OCI-LY1 (cell line): ENCODE data around the gene TSKU.

Source experiments
- EZH2 ChIP-seq: fragments of 200-600 bp; sonication (generic), shearing (Covaris generic); IDR thresholded peaks from 2 replicates; pipeline ENCODE4 v1.8.0; 2017; ENCODE audit warnings: borderline replicate concordance, mixed run types, mild to moderate bottlenecking, antibody characterized with exemption, low read length, moderate library complexity, mixed read lengths
- TF ChIP-seq, protein P1 (sequence below): fragments of 200-600 bp; sonication (generic), shearing (Covaris generic); IDR thresholded peaks from 2 replicates; pipeline ENCODE4 v1.5.1; 2017; ENCODE audit warnings: mild to moderate bottlenecking, antibody characterized with exemption, low read length, moderate library complexity, mixed read lengths

DNA sequence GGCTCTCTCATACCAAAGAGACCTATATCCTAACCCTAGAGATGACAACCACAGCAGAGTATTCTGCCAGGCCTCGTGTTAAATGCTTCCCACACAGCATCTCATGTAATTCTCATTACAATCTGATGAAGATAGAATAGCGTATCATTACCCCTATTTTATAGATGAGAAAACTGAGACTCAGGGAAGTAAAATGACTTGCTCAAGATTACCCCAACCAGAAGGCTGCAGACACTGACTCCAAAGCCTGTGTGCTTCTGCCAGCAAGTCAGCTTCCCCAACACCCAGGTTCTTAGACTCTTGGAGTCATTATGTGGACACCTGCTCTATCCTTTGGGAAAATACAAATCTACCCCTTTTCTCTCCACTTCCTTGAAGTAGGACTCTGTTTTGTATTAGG is 23.6 kb upstream of the TSKU start:
- TF ChIP-seq, protein P1, sequence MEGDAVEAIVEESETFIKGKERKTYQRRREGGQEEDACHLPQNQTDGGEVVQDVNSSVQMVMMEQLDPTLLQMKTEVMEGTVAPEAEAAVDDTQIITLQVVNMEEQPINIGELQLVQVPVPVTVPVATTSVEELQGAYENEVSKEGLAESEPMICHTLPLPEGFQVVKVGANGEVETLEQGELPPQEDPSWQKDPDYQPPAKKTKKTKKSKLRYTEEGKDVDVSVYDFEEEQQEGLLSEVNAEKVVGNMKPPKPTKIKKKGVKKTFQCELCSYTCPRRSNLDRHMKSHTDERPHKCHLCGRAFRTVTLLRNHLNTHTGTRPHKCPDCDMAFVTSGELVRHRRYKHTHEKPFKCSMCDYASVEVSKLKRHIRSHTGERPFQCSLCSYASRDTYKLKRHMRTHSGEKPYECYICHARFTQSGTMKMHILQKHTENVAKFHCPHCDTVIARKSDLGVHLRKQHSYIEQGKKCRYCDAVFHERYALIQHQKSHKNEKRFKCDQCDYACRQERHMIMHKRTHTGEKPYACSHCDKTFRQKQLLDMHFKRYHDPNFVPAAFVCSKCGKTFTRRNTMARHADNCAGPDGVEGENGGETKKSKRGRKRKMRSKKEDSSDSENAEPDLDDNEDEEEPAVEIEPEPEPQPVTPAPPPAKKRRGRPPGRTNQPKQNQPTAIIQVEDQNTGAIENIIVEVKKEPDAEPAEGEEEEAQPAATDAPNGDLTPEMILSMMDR: no peak
- no peak for TF ChIP-seq EZH2
